CD4-positive, alpha-beta T cell treated with Interferon alpha-2 for 1 hour (primary cell): ENCODE measurements around the gene NPHP1.
"Not testable (repeated sequence)": the region's sequence is repeated elsewhere in the genome, so short reads cannot be mapped to it uniquely, and the experiment has no call there.

Experiments
- DNase-seq, 2 donors: peaks; one replicate each; pipeline ENCODE4 v3.0.0-alpha.2; 2020 to 2022

The NPHP1 gene

DNA sequence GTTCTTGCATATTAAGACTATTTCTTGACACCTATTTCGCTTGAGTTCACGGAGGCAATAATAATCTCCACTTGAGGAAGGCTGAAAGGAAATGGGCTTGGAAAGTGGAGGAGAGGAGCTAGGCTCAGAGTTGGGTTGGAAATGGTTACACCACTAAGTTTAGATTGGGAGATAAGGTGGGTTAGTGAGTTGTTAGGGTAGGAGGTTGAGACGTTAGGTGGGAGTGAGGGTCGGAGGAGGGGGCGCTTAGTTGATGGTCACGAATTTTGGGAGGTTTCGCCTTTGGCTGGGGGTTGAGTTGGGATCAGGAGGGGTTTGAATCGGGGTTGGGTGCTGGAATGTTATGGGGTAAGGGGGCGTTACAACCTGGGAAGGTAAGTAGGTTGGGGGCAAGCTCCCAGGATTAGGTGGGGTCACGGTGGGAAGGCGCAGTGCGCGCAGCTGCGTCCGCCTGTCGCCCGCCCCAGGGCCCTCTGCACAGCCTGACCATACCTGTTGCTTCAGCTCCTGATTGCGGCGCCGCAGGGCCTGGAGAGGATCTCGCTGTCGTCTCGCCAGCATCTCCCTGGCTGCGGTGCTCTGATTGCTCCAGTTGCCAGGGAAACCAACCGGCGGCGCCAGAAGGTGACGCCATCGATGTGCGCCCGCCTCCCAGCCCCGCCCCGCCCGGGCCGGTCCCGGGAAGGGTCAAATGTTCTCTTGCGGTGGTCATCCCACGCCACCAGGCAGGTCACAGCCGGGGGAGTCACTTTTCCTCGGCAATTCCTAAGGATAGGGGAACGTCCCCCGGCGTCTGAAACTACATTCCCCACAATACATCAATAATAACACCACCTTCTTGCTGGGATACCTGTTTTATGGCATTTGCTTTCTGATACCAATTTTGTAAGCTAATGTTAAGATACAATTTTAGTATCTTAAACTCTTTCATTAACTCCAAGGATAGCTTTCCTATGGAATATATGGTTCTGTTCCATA is at the start of gene NPHP1:
Gene NPHP1, minus strand, starts transcription at position 606 of the 978 bp plus-strand sequence. Its CDS starts 45 bp downstream, at position 561.
- DNase-seq, result peak; percentile 79 to 86

DNA sequence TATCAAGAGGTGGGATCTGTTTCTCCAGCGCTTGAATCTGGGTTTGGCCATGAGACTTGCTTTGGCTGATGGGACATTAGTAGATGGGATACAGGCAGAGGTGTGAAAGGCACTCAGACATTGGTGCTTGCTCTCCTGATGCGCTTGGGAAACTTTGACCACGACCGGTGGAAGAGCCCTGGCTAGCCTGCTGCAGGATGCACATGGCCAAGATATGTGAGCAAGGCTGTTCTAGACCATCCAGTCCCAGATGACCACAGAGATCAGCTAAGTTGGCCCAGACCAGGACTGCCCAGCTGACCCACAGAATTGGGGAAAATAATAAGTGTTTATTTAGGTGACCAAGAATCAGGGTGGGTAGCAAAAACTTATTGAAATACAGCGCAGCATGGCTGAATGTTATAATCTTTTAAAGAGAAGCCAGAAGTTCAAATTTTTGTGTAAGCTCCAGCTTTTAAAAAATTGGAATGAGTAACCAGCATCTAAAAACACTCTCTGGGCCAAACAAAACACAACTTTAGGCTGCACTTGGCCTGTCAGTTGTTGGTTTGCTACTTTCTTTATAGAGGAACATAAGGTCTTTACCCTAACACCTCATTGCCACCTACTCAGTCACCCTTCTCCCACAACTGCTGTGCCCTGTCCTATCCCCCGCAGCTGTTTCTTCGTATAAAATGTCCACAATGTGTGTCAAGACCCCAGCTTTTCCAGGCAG is 43.4 kb upstream of the NPHP1 start:
- DNase-seq, result not testable (repeated sequence)

DNA sequence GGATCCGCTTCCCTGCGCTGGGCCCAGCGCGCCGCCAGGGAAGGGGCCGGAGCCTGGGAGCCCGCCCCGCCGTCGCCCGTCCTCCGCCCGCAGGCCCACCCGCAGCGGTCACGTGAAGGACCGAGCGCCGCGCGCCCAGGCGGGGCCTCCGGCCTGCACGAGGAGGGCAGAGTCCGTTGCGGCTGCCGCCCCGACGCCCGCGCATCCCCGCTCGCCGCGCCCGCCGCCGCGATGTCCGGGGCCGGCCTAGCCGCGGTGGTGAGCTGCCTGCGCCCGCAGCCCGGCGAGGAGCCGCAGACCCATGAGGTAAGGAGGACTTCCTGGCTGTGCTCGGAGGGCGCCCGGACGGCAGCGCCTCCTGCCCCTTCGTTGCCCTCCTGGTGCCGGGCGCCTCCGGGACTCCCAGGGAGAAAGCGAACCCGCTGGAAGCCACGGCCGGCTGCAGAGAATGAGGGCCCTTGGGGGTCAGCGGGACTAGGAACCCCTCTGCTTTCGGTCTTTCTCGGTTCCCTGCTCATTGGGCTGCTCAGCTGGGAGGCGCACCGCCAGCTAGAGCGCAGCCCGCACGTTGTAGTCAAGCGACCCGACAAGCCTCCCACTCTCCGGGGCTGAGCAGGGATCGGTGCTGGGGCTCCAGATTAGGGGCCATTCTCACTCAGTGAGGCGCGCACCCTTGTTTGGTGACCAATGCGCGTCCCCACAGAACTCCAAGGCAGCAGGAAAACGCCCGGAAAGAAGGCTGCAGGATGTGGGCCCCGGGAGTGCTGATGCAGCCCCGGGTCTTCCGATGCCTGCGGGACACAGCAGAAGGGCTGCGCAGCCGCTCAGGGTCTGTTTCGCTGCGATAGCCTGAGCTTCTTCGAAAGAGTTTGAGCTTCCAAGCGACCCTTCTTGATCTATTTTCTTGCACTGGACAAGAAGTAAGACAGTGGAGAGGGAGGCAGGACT is 40.9 kb upstream of the NPHP1 start:
- DNase-seq, result not testable (repeated sequence)

DNA sequence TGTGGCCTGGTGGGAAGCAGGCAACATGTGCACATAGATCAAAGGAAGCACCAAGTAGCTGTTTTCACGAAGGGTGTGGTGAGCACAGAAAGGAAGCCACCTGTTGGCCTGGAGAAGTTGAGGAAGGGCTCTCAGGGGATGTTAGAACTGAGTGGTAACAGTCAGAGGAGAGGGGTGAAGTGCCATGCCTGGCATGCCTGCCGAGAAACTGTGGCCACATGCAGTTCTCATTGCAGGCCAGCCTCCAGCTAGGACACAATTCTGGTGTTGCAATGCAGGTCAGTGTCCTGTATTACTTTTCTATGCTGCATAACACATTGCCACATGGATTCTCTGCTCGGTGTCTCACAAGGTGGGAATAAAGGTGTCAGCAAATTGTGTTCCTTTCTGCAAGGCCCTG is 38.5 kb upstream of the NPHP1 start:
- DNase-seq, result not testable (repeated sequence)

DNA sequence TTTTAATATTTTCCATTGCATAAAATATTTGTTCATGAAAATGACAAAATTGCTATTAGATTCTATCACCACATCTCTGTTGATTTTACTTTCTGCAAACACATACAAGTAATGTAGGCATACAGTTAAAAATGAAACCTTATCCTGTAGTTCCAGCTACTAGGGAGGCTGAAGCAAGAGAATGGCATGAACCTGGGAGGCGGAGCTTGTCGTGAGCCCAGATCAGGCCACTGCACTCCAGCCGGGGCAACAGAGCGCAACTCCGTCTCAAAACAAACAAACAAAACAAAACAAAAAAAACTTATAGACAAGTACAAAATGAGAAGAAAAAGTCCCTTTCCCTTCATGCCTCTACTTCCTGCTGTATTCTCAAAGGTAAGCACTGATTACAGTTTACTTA is 29.7 kb upstream of the NPHP1 start:
- not testable (repeated sequence) for DNase-seq

DNA sequence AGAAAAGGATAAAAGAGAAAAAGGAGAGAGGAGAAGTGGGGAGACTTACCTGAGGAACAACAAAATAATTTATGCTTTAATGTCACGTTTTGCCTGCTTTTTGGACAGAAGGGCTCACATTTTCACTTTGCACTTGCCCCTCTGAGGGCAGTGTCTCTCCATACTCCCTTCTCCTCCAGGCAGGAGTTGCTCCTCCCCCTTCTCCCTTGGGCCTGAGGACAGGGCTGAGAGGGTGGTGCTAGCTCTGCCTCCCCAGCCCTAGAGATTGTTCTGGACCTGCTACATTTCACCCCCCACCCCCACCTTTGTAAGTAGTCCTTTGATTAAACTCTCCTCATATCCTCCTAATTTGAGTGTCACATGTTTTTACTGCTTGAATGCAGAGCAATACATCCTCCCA is 25.1 kb upstream of the NPHP1 start:
- not testable (repeated sequence) for DNase-seq

DNA sequence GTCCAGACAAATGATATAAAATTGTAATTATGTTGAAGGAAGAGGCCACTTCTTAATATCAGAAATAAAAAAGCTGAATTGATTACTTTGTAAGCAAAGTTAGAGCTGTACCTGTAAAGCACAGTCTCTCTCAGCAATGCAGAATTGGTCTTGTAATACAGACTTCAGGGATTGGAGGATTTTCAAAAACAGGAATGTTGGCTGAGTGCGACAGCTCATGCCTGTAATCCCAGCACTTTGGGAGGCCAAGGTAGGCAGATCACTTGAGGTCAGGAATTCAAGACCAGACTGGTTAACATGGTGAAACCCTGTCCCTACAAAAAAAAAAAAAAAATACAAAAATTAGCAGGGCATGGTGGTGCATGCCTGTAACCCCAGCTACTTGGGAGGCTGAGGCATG is 17.8 kb upstream of the NPHP1 start:
- DNase-seq, result not testable (repeated sequence)

DNA sequence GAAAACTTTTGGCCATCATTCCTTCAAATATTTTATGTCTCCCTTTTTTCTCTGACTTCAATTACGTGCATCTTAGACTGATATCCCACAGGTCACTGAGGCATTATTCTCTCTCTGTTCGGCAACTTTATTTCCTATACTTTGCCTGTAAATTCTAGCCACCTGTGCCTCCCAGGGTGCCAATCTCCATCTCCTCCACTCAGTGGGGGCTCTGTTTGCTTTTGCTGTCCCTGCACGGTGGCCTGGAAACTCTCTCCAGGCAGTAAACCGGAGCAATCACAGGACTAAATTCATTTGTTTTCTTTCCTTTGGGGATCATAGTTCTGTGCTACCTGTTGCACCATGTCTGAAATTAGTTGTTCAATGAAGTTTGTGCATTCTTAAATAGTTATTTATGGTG is 17.1 kb upstream of the NPHP1 start:
- no peak for DNase-seq

DNA sequence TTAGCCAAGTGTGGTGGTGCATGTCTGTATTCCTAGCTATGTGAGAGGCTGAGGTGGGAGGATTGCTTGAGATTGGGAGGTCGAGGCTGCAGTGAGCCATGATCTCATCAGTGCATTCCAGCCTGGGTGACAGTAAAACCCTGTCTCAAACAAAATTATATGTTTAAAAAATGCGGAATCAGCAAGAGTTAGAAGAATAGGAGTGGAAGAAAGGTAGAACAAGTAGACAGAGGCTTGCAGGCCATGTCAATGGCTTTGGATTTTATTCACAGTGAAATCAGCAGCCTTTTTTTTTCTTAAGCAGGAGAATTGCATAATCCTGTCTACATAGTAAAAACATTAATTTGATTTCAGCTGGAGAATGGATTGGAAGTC is 15.4 kb upstream of the NPHP1 start:
- no peak for DNase-seq

DNA sequence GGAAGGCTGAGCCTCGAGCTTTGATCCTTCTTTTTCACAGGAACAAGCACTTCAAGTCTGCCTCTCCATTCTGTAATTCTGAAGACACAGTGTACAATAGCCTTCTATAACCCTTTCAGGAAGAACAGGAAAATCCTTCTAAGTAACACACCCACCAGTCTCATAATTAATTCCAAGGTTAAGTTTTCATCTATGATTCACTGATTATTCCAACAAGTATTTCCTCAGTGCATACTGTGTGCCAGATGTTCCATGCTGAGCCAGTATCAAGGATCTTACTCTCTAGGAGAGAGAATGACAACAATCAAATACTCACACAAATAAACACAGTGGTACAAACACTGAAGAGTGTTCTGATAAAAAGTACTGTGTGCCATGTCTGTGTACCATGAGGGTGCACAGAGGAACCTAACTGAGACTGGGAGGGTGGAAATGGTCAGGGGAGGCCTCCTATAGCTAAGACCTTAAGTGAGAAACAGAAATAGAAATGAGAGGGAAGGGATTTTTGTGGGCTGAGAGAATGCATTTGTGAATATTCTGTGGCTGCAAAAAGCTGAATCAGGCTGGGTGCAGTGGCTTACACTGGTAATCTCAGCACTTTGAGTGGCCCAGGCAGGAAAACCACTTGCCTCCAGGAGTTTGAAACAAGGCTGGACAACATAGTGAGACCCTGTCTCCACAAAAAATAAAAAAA is 14.8 kb upstream of the NPHP1 start:
- DNase-seq, result no peak

DNA sequence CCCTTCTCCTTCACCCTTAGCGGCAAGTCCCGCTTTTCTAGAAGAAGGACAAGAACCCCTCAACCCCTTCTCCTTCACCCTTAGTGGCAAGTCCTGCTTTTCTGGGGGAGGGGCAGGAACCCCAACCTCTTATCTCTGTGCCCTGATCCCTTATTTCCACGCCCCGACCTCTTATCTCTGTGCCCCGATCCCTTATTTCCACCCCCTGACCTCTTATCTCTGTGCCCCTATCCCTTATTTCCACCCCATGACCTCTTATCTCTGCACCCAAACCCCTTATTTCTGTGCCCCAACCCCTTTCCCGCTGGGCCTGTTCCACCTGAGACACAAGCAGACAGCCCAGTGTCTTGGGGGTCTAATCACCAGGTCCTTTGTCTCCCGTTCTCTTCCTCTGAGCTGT is 14.1 kb upstream of the NPHP1 start:
- not testable (repeated sequence) for DNase-seq

DNA sequence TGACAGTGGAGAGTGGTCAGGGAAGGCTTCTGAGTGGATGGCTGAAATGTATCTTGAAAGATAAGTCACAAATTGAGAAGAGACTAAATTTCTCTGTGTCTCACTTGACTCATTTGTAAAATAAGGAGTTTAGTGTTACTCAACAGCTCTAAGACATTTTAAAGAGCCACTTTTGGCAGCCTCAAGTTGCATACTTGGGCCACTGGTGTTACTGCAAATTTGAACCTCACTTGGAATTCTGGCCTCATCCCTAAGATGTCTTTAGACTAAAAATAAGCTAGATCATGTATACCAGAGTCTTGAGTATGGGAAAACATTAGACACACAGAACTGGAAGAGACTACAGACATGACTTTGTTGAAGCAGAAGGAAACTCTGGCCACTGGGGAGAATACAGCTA is 12.0 kb upstream of the NPHP1 start:
- DNase-seq, result no peak

DNA sequence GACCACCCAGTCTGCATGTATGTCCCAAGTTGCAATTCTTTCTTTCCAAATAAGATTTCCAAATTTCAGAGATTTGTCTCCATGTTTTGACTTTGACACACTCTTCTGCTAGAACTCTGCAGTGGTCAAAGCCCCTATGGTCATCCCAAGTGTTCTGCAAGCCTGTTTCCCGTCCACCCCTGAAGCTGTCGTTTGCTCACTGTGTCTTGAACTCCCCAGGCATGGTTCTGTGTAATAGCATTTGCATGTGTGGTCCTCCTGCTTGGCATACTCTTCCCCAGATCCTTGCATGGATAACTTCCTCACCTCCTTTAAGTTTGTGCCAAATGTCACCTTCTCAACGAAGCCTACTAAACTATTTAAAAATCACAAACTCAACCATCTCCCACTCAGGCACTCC is 11.4 kb upstream of the NPHP1 start:
- no peak for DNase-seq

DNA sequence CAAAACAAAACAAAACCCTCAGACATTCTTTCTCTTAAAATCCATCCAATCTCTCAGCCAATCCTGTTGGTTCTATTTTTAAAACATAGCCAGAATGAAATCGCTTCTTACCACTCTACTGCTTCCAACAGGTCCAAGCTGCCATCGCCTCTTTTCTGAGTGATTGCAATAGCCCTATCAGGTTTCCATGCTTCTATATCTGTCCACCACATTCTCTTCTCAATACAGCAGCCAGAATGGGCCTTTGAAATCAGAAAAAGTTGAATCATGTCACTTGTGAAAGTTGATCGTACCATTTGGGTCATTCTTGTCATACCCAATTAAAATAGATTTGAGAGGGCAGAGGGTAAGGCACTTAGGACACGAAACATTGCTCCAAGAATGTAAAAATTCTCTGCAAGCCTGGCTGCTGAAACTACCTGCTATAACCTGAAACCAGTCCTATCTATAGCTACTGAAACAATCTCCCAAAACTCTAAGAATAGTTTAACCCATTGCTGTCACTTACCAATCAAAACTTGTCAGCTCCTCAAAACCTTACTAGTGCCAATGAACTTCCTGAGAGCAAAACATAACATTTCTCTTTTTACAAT is 10.8 kb upstream of the NPHP1 start:
- DNase-seq, result no peak

DNA sequence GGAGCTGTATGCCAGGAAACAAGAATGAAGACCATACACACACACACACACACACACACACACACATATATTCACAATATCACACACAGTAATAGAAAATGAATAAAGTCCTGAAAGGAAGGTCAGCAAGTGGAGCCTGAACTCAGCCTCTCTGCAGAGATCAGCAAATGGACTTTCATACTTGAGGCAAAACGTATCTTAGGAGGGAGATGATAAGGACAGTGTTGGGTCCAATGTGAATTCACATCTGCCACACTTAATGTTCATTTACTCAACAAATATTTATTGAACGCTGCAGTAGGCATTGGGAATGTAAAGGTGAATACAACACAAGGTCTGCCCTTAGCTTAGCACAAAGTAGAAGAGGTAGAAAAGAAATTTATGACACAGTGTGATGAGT is 10.3 kb upstream of the NPHP1 start:
- no peak for DNase-seq

DNA sequence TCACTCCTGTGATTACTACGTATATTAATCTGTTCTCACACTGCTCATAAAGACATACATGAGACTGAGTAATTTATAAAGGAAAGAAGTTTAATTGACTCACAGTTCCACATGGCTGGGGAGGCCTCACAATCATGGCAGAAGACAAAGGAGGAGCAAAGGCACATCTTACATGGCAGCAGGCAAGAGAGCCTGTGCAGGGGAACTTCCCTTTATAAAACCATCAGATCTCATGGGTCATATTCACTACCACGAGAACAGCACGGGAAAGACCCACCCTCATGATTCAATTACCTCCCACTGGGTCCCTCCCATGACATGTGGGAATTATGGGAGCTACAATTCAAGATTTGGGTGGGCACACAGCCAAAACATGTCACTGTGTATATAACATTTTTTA is 8.7 kb upstream of the NPHP1 start:
- not testable (repeated sequence) for DNase-seq

DNA sequence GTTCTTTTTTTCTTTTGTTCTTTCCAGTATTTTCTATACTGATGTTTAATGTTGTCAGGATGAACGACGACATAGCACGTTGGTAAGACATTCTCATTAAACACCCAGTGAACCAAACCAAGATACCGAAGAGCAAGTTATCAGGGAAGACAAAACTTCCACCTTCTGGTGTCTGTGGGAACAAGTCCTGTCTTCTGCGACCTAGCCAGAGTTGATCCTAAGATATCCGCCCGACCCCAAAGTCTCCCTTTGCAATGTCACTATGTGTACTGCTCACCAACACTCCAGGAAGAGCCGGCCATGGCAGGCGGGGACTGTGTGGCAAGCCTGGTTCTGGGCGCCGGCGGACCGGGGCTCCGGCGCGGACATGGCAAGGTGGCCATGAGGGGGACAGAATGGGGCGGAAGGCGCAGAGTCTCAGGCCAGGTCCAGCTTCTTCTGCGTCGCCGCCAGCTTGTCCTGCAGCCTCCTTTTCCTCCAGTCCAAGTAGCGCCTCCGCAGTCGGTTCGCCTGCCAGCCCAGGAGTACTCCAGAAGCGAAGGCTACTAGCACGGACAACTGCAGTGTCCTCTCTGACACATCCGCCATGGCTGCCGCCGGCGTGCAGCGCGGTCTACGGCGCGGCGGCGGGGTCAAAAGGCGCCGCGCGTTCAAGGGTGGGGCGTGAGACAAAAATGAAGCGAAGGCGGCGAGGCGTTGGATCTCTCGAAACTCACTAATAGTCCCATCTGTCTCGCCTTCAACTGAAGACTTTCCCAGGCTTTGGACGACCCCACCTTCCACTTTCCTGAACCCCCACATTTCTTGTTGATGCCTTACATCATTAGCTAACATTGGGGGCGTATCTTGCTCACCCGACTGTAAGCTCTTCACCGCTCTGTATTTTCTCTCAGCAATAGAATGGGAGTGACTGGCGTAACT is 7.4 kb upstream of the NPHP1 start, which contains the start of gene MTLN:
Gene MTLN, minus strand, starts transcription at position 610 of the 921 bp plus-strand sequence. Its CDS starts 22 bp downstream, at position 588.
- DNase-seq, result peak; percentile 68 to 81

DNA sequence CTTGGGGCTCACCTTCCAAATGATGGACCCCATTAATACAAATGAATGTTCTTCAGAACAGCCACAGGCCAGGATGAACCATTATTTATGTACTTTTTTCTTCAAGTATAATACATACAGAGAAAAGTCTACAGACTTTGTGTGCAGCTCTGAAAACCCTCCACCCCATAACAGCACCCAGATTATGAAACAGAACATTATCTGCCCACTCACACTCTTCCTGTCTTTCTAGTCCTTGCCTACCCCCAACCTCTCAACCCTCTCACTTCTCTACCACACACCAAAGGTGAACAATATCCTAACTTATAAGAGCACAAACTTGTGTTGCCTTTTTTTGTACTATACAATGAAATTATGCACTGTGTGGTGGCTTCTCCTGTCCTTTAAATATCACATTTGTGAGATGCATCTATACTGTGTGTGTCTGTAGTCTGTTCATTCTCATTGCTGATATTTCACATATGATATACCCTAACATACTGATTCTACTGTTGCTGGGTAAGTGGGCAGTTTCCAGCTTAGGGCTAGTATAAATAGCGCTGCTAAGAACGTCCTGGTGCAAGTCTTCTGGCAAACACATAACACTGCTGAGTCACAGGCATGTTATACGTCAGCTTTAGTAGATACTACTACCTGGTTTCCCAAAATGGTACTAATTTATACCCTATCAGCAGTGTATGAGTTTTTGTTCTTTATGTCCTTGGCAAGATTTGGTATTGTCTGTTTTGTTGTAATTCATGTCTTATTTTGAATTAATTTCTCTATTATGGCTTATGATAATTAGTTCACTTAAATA is 1.0 kb upstream of the NPHP1 start:
- no peak for DNase-seq

DNA sequence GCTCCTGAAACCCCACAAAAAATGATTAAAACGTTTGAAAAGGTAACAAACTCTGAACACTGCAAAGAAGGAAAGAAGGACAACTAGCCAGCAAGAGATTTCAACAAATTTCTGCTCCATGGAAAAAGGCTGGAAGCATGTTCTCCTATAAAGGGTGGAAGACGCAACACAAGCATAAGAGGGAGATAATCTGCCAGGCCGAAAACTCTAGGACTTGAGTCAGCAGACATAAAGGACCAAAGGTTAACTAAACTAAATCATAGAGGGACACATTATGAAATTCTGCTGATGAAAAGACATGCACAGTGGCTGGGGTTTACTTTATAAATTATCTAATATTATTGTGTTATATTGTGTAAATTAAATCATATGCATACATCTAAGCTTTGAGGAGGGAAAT is 6.8 kb downstream of the NPHP1 start:
- no peak for DNase-seq

DNA sequence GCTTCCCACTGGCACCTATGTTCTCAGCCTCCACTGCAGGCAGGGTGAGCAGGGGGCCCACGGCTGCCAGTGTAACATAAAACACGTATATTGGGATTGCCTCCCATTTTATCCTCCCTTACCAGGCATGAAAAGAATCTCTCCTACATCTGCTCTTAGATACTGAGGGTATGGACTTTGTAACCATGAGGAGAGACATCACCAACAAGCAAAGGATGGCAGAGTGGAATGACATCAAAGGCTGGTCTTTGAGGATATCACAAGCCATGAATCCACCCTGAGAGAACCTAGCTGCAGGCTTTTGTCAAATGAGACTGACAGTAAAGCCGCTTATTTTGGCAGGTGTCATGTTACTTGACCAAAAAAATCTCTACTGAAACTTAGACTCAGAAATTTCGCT is 7.4 kb downstream of the NPHP1 start:
- DNase-seq, result no peak
